ENCODE measurements around the gene ANKS1A.

The ANKS1A gene

DNA sequence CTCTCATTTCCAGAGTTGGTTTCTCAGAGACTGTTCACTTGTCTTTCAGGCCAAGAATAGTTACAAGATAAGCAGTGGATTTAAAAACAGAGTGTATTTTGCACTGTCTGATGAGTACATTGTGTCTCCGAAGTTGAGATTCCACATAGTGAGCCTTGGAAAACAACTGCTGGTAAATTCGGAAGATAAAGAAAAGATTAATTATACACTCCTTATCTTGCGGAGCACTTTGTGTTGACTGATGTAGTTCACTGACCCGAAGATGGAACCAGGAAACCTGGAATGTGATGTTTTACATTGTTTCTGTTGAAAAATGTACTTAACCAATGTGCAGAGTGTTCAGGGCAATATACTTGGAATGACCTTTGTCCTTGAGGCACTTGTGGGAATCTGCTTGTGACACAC is 51.0 kb downstream of the ANKS1A start:
- Histone ChIP-seq H3K36me3 (ENCODE audit: control insufficient read depth, insufficient read depth, low read length) (no peaks in the 10 kb centered on the region), H3K4me3 (ENCODE audit: extremely low read depth, insufficient read depth, low read length, poor library complexity, severe bottlenecking) (no peak overlapping the region), H3K27ac (ENCODE audit: low read depth, low read length, severe bottlenecking) (no peak overlapping the region), H3K9me3 (ENCODE audit: control insufficient read depth, low read length) (no peaks in the 10 kb centered on the region), H3K4me1 (ENCODE audit: control insufficient read depth, insufficient read depth, low read length, poor library complexity, severe bottlenecking) (no peaks in the 10 kb centered on the region)
- WGBS, 2 experiments (ENCODE audit: insufficient coverage in 2 of 2): 100% methylated on average over 2 to 3 of the region's 4 CpGs

DNA sequence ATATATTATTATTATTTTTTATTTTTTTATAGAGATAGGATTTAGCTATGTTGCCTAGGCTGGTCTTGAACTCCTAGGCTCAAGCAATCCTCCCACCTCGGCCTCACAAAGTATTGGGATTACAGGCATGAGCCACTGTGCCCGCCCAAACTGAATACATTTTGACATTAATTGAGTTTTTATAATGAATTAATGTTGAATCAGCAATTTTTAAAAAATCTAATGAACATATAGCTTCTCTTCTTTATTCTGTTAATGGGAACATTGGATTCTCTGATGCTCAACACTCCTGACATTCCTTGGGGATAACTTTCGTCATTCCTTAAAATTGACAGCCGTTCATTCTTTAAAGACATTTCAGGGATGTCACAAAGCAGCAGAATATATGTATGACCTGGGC is 52.4 kb downstream of the ANKS1A start:
- no peak overlapping the region for H3K27ac ChIP-seq (ENCODE audit: low read depth, low read length, severe bottlenecking)
- no peaks in the 10 kb centered on the region for H3K36me3 ChIP-seq (ENCODE audit: control insufficient read depth, insufficient read depth, low read length)
- H3K4me3 ChIP-seq (ENCODE audit: extremely low read depth, insufficient read depth, low read length, poor library complexity, severe bottlenecking): no peak overlapping the region
- 94 to 100% methylated on average over 2 of the region's 4 CpGs for WGBS, 2 experiments (ENCODE audit: insufficient coverage in 2 of 2)
- H3K4me1 ChIP-seq (ENCODE audit: control insufficient read depth, insufficient read depth, low read length, poor library complexity, severe bottlenecking): no peaks in the 10 kb centered on the region
- H3K9me3 ChIP-seq (ENCODE audit: control insufficient read depth, low read length): no peaks in the 10 kb centered on the region

GRCh38 chr6:34945317-34945716 is 56.3 kb downstream of the ANKS1A start:
- Histone ChIP-seq H3K4me1 (ENCODE audit: control insufficient read depth, insufficient read depth, low read length, poor library complexity, severe bottlenecking) (no peaks in the 10 kb centered on the region), H3K27ac (ENCODE audit: low read depth, low read length, severe bottlenecking) (no peak overlapping the region), H3K4me3 (ENCODE audit: extremely low read depth, insufficient read depth, low read length, poor library complexity, severe bottlenecking) (no peak overlapping the region), H3K9me3 (ENCODE audit: control insufficient read depth, low read length) (no peaks in the 10 kb centered on the region), H3K36me3 (ENCODE audit: control insufficient read depth, insufficient read depth, low read length) (no peaks in the 10 kb centered on the region)
- 75% methylated on average over 1 of the region's 1 CpG; no CpG with 5 or more reads in 1 of the 2 experiments for WGBS, 2 experiments (ENCODE audit: insufficient coverage in 2 of 2)

DNA sequence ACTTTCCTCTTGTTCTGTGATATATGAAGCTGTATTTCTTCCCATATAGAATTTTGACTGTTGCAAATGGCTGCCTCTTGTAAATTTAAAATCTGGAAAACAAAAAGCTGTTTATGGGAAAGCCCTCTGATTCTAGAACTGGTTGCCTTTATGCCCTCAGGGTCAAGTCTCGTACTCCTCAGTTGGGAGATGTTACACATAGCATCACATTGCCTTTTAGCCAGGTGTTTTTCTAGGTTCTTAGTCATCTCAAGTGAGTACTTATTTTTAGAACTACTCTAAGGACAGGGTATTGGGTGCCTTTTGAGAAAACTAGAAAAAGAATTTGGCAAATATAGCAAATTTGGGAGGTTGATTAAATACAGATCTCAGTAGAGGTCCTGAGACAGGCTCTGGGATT is 58.5 kb downstream of the ANKS1A start:
- Histone ChIP-seq H3K9me3 (ENCODE audit: control insufficient read depth, low read length) (no peaks in the 10 kb centered on the region), H3K36me3 (ENCODE audit: control insufficient read depth, insufficient read depth, low read length) (no peaks in the 10 kb centered on the region), H3K4me3 (ENCODE audit: extremely low read depth, insufficient read depth, low read length, poor library complexity, severe bottlenecking) (no peak overlapping the region), H3K4me1 (ENCODE audit: control insufficient read depth, insufficient read depth, low read length, poor library complexity, severe bottlenecking) (no peaks in the 10 kb centered on the region), H3K27ac (ENCODE audit: low read depth, low read length, severe bottlenecking) (no peak overlapping the region)
- 80 to 88% methylated on average over 1 of the region's 1 CpG for WGBS, 2 experiments (ENCODE audit: insufficient coverage in 2 of 2)

GRCh38 chr6:34949636-34950035 is 60.6 kb downstream of the ANKS1A start:
- Histone ChIP-seq H3K9me3 (ENCODE audit: control insufficient read depth, low read length) (no peaks in the 10 kb centered on the region), H3K36me3 (ENCODE audit: control insufficient read depth, insufficient read depth, low read length) (no peaks in the 10 kb centered on the region), H3K4me1 (ENCODE audit: control insufficient read depth, insufficient read depth, low read length, poor library complexity, severe bottlenecking) (peaks cover 12% of the 10 kb centered on the region), H3K27ac (ENCODE audit: low read depth, low read length, severe bottlenecking) (no peak overlapping the region), H3K4me3 (ENCODE audit: extremely low read depth, insufficient read depth, low read length, poor library complexity, severe bottlenecking) (no peak overlapping the region)
- WGBS, 2 experiments (ENCODE audit: insufficient coverage in 2 of 2): no CpG with 5 or more reads among the region's 3 CpGs

GRCh38 chr6:34950849-34951248 is 61.8 kb downstream of the ANKS1A start:
- H3K4me3 ChIP-seq (ENCODE audit: extremely low read depth, insufficient read depth, low read length, poor library complexity, severe bottlenecking): no peak overlapping the region
- no peak overlapping the region for H3K27ac ChIP-seq (ENCODE audit: low read depth, low read length, severe bottlenecking)
- no peaks in the 10 kb centered on the region for H3K36me3 ChIP-seq (ENCODE audit: control insufficient read depth, insufficient read depth, low read length)
- H3K9me3 ChIP-seq (ENCODE audit: control insufficient read depth, low read length): no peaks in the 10 kb centered on the region
- whole genome bisulfite sequencing, 2 experiments (ENCODE audit: insufficient coverage in 2 of 2): 90 to 95% methylated on average over 3 of the region's 5 CpGs
- H3K4me1 ChIP-seq (ENCODE audit: control insufficient read depth, insufficient read depth, low read length, poor library complexity, severe bottlenecking): peaks cover 12% of the 10 kb centered on the region

DNA sequence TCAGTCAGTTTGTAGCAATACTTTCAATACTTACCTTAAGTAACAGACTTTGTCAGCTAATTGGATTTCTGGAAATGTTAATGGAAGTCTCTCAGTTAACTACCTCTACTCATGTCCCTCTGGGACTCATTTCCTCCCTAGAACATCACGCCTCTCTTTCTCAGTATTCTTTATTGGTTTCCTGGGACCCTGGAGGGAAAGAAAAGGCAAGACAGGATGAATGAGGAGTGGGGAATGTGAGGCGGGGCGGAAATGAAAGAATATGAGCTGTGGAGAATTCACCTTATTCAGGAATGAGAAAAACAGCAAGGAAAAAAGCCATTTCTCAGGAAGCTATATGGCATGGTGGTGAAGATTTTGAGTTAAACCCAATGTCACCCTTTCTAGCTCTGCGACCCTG is 62.7 kb downstream of the ANKS1A start:
- no peaks in the 10 kb centered on the region for H3K9me3 ChIP-seq (ENCODE audit: control insufficient read depth, low read length)
- WGBS, 2 experiments (ENCODE audit: insufficient coverage in 2 of 2): 86% methylated on average over 2 of the region's 4 CpGs; no CpG with 5 or more reads in 1 of the 2 experiments
- H3K36me3 ChIP-seq (ENCODE audit: control insufficient read depth, insufficient read depth, low read length): no peaks in the 10 kb centered on the region
- H3K27ac ChIP-seq (ENCODE audit: low read depth, low read length, severe bottlenecking): no peak overlapping the region
- H3K4me3 ChIP-seq (ENCODE audit: extremely low read depth, insufficient read depth, low read length, poor library complexity, severe bottlenecking): no peak overlapping the region
- H3K4me1 ChIP-seq (ENCODE audit: control insufficient read depth, insufficient read depth, low read length, poor library complexity, severe bottlenecking): peaks cover 12% of the 10 kb centered on the region

DNA sequence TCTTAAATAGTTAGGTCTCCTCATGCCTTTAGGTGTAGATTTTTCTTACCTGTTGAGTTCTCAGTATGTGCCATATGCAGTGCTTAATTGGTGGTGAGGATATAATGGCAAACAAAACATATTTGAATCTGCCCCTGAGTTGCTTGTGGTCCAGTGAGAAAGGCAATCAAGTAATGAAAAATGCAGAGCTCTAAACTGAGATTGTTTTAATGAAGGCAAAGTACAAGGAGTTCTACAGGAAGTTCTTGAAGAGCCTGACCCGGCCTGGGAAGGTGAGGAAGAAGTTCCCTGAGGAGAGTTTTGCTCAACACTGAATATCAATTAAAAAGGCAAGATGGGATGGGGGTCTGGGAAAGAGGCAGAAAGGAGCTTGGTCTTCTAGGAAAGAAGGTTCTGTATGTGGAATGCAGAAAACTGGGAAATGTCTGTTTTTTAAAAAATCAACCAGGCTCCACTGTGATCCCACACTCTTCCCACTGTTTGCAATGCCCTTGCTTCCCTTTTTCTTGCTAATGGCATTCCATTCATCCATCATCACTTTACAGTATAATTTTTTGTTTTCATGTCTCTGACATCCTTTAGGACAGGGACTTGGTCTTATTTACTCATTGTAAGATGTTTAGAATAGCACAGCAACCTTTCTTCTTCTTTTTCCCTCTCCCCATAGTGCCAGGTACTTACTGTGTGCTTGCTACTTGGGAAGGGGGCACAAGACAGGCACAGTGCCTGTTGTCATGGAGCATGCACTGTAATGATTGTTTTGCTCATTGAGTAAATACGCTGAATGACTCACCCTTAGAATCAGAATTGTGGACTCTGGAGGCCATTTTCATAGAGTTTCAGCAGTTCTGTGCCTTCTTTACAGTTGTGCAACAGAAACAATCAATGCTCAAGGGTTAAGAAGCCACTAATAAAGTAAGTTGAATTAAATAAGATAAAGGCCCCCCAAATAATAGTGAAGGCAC is 64.3 kb downstream of the ANKS1A start:
- no peak overlapping the region for H3K4me3 ChIP-seq (ENCODE audit: extremely low read depth, insufficient read depth, low read length, poor library complexity, severe bottlenecking)
- H3K9me3 ChIP-seq (ENCODE audit: control insufficient read depth, low read length): no peaks in the 10 kb centered on the region
- peaks cover 12% of the 10 kb centered on the region for H3K4me1 ChIP-seq (ENCODE audit: control insufficient read depth, insufficient read depth, low read length, poor library complexity, severe bottlenecking)
- H3K27ac ChIP-seq (ENCODE audit: low read depth, low read length, severe bottlenecking): peak overlapping the region; percentile 31
- WGBS, 2 experiments (ENCODE audit: insufficient coverage in 2 of 2): 75 to 80% methylated on average over 1 to 2 of the region's 2 CpGs
- no peaks in the 10 kb centered on the region for H3K36me3 ChIP-seq (ENCODE audit: control insufficient read depth, insufficient read depth, low read length)

GRCh38 chr6:34955442-34955841 is 66.4 kb downstream of the ANKS1A start:
- H3K4me3 ChIP-seq (ENCODE audit: extremely low read depth, insufficient read depth, low read length, poor library complexity, severe bottlenecking): no peak overlapping the region
- 83 to 89% methylated on average over 1 of the region's 3 CpGs for WGBS, 2 experiments (ENCODE audit: insufficient coverage in 2 of 2)
- no peaks in the 10 kb centered on the region for H3K9me3 ChIP-seq (ENCODE audit: control insufficient read depth, low read length)

DNA sequence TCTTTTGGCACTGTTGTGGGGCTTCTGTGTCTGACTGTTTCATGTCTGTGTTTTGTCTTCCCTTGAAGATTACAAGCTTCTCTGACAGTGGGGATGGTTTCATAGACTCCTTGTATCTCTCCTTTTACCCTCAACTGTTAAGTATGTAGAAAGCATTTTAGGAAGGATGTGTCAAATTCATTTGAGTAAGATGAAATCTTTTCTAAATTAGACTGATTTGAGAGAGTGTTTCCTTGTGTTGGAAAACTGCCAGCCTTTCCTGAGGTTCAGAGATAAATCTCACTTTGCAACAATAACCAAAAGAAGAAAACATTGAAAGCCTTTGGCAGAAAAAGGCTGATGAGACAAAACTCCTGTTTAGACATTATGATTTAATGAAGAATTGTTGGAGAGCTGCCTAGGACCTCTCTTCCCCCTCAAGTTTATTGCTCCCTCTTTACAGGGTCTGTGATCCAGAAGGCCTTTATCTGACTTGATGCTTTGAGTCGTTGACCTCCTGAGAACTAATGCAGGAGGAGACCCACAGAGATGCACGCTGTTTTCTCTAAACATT is 68.3 kb downstream of the ANKS1A start:
- Histone ChIP-seq H3K9me3 (ENCODE audit: control insufficient read depth, low read length) (no peaks in the 10 kb centered on the region), H3K4me1 (ENCODE audit: control insufficient read depth, insufficient read depth, low read length, poor library complexity, severe bottlenecking) (peaks cover 16% of the 10 kb centered on the region), H3K36me3 (ENCODE audit: control insufficient read depth, insufficient read depth, low read length) (no peaks in the 10 kb centered on the region), H3K4me3 (ENCODE audit: extremely low read depth, insufficient read depth, low read length, poor library complexity, severe bottlenecking) (no peak overlapping the region), H3K27ac (ENCODE audit: low read depth, low read length, severe bottlenecking) (peak overlapping the region; percentile 52)
- 85 to 100% methylated on average over 1 to 2 of the region's 2 CpGs for WGBS, 2 experiments (ENCODE audit: insufficient coverage in 2 of 2)

More at GRCh38 chr6:34955442-34955841, 66.4 kb downstream of the ANKS1A start:
- no peak overlapping the region for H3K27ac ChIP-seq (ENCODE audit: low read depth, low read length, severe bottlenecking)
- no peaks in the 10 kb centered on the region for H3K36me3 ChIP-seq (ENCODE audit: control insufficient read depth, insufficient read depth, low read length)
- H3K4me1 ChIP-seq (ENCODE audit: control insufficient read depth, insufficient read depth, low read length, poor library complexity, severe bottlenecking): peaks cover 12% of the 10 kb centered on the region

DNA sequence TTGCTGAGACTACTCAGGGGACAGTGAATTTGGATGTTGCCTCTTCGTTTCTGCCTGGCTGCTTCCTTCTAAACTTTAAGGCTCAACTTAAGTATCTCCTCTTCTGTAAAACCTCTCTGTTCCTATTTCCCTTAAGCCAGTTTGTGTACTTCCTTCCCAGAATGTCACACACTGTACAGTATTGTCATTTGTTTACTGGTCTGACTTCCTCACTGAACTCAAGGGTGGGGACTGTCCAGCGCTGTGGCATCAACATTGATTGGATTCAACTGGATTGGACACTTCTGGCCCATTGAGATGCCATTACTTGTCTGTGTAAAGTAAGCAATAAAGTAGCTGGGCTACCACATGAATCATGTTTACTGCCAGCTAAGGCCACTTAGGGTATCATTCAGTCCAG is 69.7 kb downstream of the ANKS1A start:
- 100% methylated on average over 1 to 2 of the region's 2 CpGs for WGBS, 2 experiments (ENCODE audit: insufficient coverage in 2 of 2)

More for the DNA sequence above, 69.7 kb downstream of the ANKS1A start:
- Histone ChIP-seq H3K27ac (ENCODE audit: low read depth, low read length, severe bottlenecking) (no peak overlapping the region), H3K9me3 (ENCODE audit: control insufficient read depth, low read length) (no peaks in the 10 kb centered on the region), H3K4me1 (ENCODE audit: control insufficient read depth, insufficient read depth, low read length, poor library complexity, severe bottlenecking) (peaks cover 7% of the 10 kb centered on the region), H3K4me3 (ENCODE audit: extremely low read depth, insufficient read depth, low read length, poor library complexity, severe bottlenecking) (no peak overlapping the region), H3K36me3 (ENCODE audit: control insufficient read depth, insufficient read depth, low read length) (no peaks in the 10 kb centered on the region)
